Keratinocyte (primary cell): ENCODE measurements around the gene SLC30A3. TPM values are rescaled to one million over a fixed set of nuclear protein-coding genes. Genes with fewer than 3 reads are reported as not detected.
A peak's percentile ranks its signal among the peaks of the same experiment; 100 is the strongest.

ENCODE experiments used
- DNase-seq: peaks from one replicate; pipeline ENCODE4 v3.0.0-alpha.2; 2011; ENCODE audit warnings: low read depth, missing footprints, low spot score
- FAIRE-seq: peaks from 2 replicates; lab custom pipeline; 2011; peaks lifted over from hg19 to GRCh38; lab: Jason Lieb, UNC
- H2AFZ ChIP-seq: 2 replicates; pipeline ENCODE4 v1.6.0; 2012; ENCODE audit warnings: low read length, control low read depth, inconsistent platforms; ENCODE audit not compliant: control insufficient read depth
- H3K27ac ChIP-seq: 2 replicates; pipeline ENCODE4 v1.5.1; 2011; ENCODE audit warnings: low read length; ENCODE audit not compliant: control insufficient read depth, insufficient read depth
- H3K27me3 ChIP-seq: 3 replicates; pipeline ENCODE4 v1.6.0; 2011; ENCODE audit warnings: low read length; ENCODE audit not compliant: control insufficient read depth, insufficient read depth; ENCODE audit errors: extremely low read depth
- H3K36me3 ChIP-seq, 2 experiments: 2 replicates in 1 of 2; 3 replicates in 1 of 2; pipeline ENCODE4 v1.5.1; 2011; ENCODE audit warnings: low read length in 2 of 2, mild to moderate bottlenecking in 1 of 2; ENCODE audit not compliant: control insufficient read depth in 2 of 2, insufficient read depth in 2 of 2; ENCODE audit errors: extremely low read depth in 1 of 2
- H3K4me1 ChIP-seq: 3 replicates; pipeline ENCODE4 v1.5.1; 2011; ENCODE audit warnings: low read length; ENCODE audit not compliant: control insufficient read depth, insufficient read depth; ENCODE audit errors: extremely low read depth
- H3K4me2 ChIP-seq: 3 replicates; pipeline ENCODE4 v1.6.0; 2011; ENCODE audit warnings: low read depth, low read length; ENCODE audit not compliant: control insufficient read depth, insufficient read depth; ENCODE audit errors: extremely low read depth
- H3K4me3 ChIP-seq, 3 experiments: fragments of 200-600 bp in 1 of 3; sonication (generic) in 1 of 3; 2 replicates in 2 of 3; 3 replicates in 1 of 3; pipeline ENCODE4 v1.5.1; 2011 to 2016; ENCODE audit warnings: low read length in 3 of 3, mild to moderate bottlenecking in 3 of 3, control low read depth in 2 of 3, inconsistent platforms in 1 of 3, low read depth in 1 of 3, mixed read lengths in 1 of 3, mixed run types in 1 of 3, moderate library complexity in 1 of 3; ENCODE audit not compliant: control insufficient read depth in 2 of 3, insufficient read depth in 2 of 3; ENCODE audit errors: extremely low read depth in 1 of 3
- H3K79me2 ChIP-seq: 2 replicates; pipeline ENCODE4 v1.6.0; 2012; ENCODE audit warnings: low read length; ENCODE audit not compliant: control insufficient read depth, insufficient read depth
- H3K9ac ChIP-seq: 3 replicates; pipeline ENCODE4 v1.6.0; 2011; ENCODE audit warnings: low read length; ENCODE audit not compliant: control insufficient read depth, insufficient read depth; ENCODE audit errors: extremely low read depth
- H3K9me1 ChIP-seq: 3 replicates; pipeline ENCODE4 v1.6.0; 2011; ENCODE audit warnings: low read length; ENCODE audit not compliant: control insufficient read depth, insufficient read depth; ENCODE audit errors: extremely low read depth
- H3K9me3 ChIP-seq: 2 replicates; pipeline ENCODE4 v1.5.1; 2012; ENCODE audit warnings: low read depth, low read length; ENCODE audit not compliant: control insufficient read depth
- H4K20me1 ChIP-seq: 3 replicates; pipeline ENCODE4 v1.6.0; 2011; ENCODE audit warnings: low read length; ENCODE audit not compliant: control insufficient read depth, insufficient read depth; ENCODE audit errors: extremely low read depth
- CTCF ChIP-seq, 3 experiments: IDR thresholded peaks in 1 of 3; conservative IDR thresholded peaks in 1 of 3; optimal IDR thresholded peaks in 1 of 3; 2 replicates in 2 of 3; 3 replicates in 1 of 3; pipeline versions ENCODE3 to v1.5.1; 2011; ENCODE audit warnings: low read length in 3 of 3, mild to moderate bottlenecking in 3 of 3, moderate library complexity in 2 of 3, control low read depth in 1 of 3, inconsistent platforms in 1 of 3; ENCODE audit not compliant: insufficient read depth in 2 of 3; ENCODE audit errors: extremely low read depth in 1 of 3
- EZH2 ChIP-seq: IDR thresholded peaks from one replicate; pipeline ENCODE4 v1.6.1; 2012; ENCODE audit warnings: inconsistent platforms, mild to moderate bottlenecking, low read length, moderate library complexity
- dilution Hi-C: fragments of 300-500 bp; cut with MboI; formaldehyde crosslinking; loops from one replicate; pipeline ENCODE4 v1.7.0; 2020; ENCODE audit warnings: low sequenced_read_pairs; ENCODE audit not compliant: extremely low pct_ligation_motif_present
- polyA plus RNA-seq, 5 experiments: library from polyadenylated mRNA; depleted of rRNA in 3 of 5; stranded (reverse) in 3 of 5; stranded (forward) in 1 of 5; unstranded in 1 of 5; fragments of >200 nt; gene quantifications; 1 replicate in 1 of 5; 2 replicates in 3 of 5; 3 replicates in 1 of 5; pipeline versions ENCODE4 v1.2.1 to v1.2.3, GENCODE V29; 2011 to 2012; ENCODE audit warnings: missing spikeins in 2 of 5, low read depth in 1 of 5, low replicate concordance in 1 of 5

The SLC30A3 gene
- polyA plus RNA-seq, 1 donor (not counting 4 experiments of a cell fraction or from before 2014, with no cell fraction given) = not detected

- H3K27ac ChIP-seq = peak overlapping the region; percentile 36
- H3K9me3 ChIP-seq = no peaks in the 10 kb centered on the region
- FAIRE-seq = no peak
- peaks cover 4 to 31% of the 10 kb centered on the region in 2 experiments for H3K36me3 ChIP-seq
- peaks cover 25% of the 10 kb centered on the region for H3K4me1 ChIP-seq
- H3K4me2 ChIP-seq = peak overlapping the region; percentile 88
- no peak for DNase-seq
- H3K4me3 ChIP-seq = peak overlapping the region; percentile 62 to 84 (median 82)
- H3K79me2 ChIP-seq = peaks cover 23% of the 10 kb centered on the region
- no peaks in the 10 kb centered on the region for H3K27me3 ChIP-seq
- TF ChIP-seq CTCF (optimal IDR thresholded peaks at IDR 0.05 in 1 of 3, IDR thresholded peaks at IDR 0.05 in 1 of 3, conservative IDR thresholded peaks at IDR 0.05 in 1 of 3; ENCODE audit: extremely low read depth in 1 of 3, insufficient read depth in 2 of 3, low read length in 3 of 3) (no peak), EZH2 (no peak)
- peak overlapping the region; percentile 11 for H2AFZ ChIP-seq
- H3K9ac ChIP-seq = peak overlapping the region; percentile 51
- no peaks in the 10 kb centered on the region for H3K9me1 ChIP-seq
- H4K20me1 ChIP-seq = no peaks in the 10 kb centered on the region
- dilution Hi-C loops = no loop called here
Measured at GRCh38 chr2:27216416-27217137, 46.3 kb downstream of the SLC30A3 start.

- H3K4me1 ChIP-seq = peaks cover 28% of the 10 kb centered on the region
- dilution Hi-C loops = no loop called here
- FAIRE-seq = no peak
Measured at GRCh38 chr2:27214941-27215340, 47.9 kb downstream of the SLC30A3 start.

More at GRCh38 chr2:27214941-27215340, 47.9 kb downstream of the SLC30A3 start:
- no peak for DNase-seq
- Histone ChIP-seq H3K27ac (no peak overlapping the region), H2AFZ (no peak overlapping the region), H3K9ac (no peak overlapping the region), H3K36me3 (peaks cover 3 to 26% of the 10 kb centered on the region in 2 experiments), H3K4me3 (no peak overlapping the region), H3K9me1 (no peaks in the 10 kb centered on the region), H3K27me3 (no peaks in the 10 kb centered on the region), H3K4me2 (no peak overlapping the region), H3K79me2 (peaks cover 23% of the 10 kb centered on the region), H4K20me1 (no peaks in the 10 kb centered on the region), H3K9me3 (no peaks in the 10 kb centered on the region)
- TF ChIP-seq CTCF (optimal IDR thresholded peaks at IDR 0.05 in 1 of 3, IDR thresholded peaks at IDR 0.05 in 1 of 3, conservative IDR thresholded peaks at IDR 0.05 in 1 of 3; ENCODE audit: extremely low read depth in 1 of 3, insufficient read depth in 2 of 3, low read length in 3 of 3) = no peak
- TF ChIP-seq EZH2 = no peak
